GM12878 (cell line): ENCODE data around the gene TRIM41. TPM values are rescaled to one million over a fixed set of nuclear protein-coding genes. Genes with fewer than 3 reads are reported as not detected.

ENCODE experiments used
- ATAC-seq: fragments of 200-7000 bp; cut with Tn5 transposase; 3 replicates; pipeline ENCODE4 v1.9.1; 2020; ENCODE audit warnings: mild to moderate bottlenecking, moderate library complexity
- BruUV-seq: library from RNA; stranded (reverse); fragments of 400-500 nt; replicated peaks from 2 replicates; lab custom pipeline; 2021; lab: Mats Ljungman, UMichigan
- CTCF ChIA-PET: fragments of 300-600 bp; sonication (Branson Sonifier 250); formaldehyde crosslinking; extraction: SDS; loops from one replicate; lab custom pipeline; 2021; ENCODE audit warnings: inconsistent platforms; lab: Yijun Ruan, JAX
- POLR2A ChIA-PET: fragments of 350-600 bp; formaldehyde crosslinking; extraction: SDS; loops from one replicate; lab custom pipeline; 2021; ENCODE audit warnings: inconsistent platforms; lab: Charles Lee
- RAD21 ChIA-PET: fragments of 300-600 bp; sonication (Branson Sonifier 250); formaldehyde crosslinking; loops from one replicate; lab custom pipeline; 2023; ENCODE audit warnings: antibody characterized with exemption; ENCODE audit not compliant: unreplicated experiment; lab: Charles Lee
- SMC1A ChIA-PET: fragments of 300-600 bp; sonication (Branson Sonifier 250); formaldehyde crosslinking; loops from one replicate; lab custom pipeline; 2023; ENCODE audit not compliant: unreplicated experiment, uncharacterized antibody; lab: Charles Lee
- DNase-seq: peaks from one replicate; pipeline ENCODE4 v3.0.0-alpha.2; 2011; ENCODE audit warnings: low read depth, low spot score
- FAIRE-seq: peaks from 3 replicates; lab custom pipeline; 2011; peaks lifted over from hg19 to GRCh38; lab: Jason Lieb, UNC
- H2AFZ ChIP-seq: 2 replicates; pipeline ENCODE4 v1.6.0; 2011; ENCODE audit warnings: low read depth, low read length, control low read depth; ENCODE audit not compliant: control insufficient read depth
- H3K27ac ChIP-seq: 2 replicates; pipeline ENCODE4 v1.5.1; 2011; ENCODE audit warnings: control low read depth; ENCODE audit not compliant: control insufficient read depth, insufficient read depth
- H3K27me3 ChIP-seq, 2 experiments: replicated peaks in 1 of 2; 2 replicates each; pipeline versions ENCODE4 v1.6.0 to v1.6.1; 2011; ENCODE audit warnings: low read length in 1 of 2; ENCODE audit not compliant: control insufficient read depth in 2 of 2, insufficient read depth in 2 of 2
- H3K36me3 ChIP-seq, 2 experiments: 2 replicates each; pipeline ENCODE4 v1.5.1; 2011; ENCODE audit warnings: low read length in 1 of 2; ENCODE audit not compliant: control insufficient read depth in 2 of 2, insufficient read depth in 2 of 2
- H3K4me1 ChIP-seq: 2 replicates; pipeline ENCODE4 v1.6.1; 2011; ENCODE audit warnings: mild to moderate bottlenecking, low read length, moderate library complexity, mixed read lengths; ENCODE audit not compliant: control insufficient read depth, insufficient read depth
- H3K4me2 ChIP-seq: 2 replicates; pipeline ENCODE4 v1.6.0; 2011; ENCODE audit warnings: control low read depth; ENCODE audit not compliant: control insufficient read depth, insufficient read depth
- H3K4me3 ChIP-seq: fragments of 200-600 bp; sonication (generic); 2 replicates; pipeline ENCODE4 v1.5.1; 2016
- H3K79me2 ChIP-seq: 2 replicates; pipeline ENCODE4 v1.6.0; 2011; ENCODE audit warnings: low read length; ENCODE audit not compliant: control insufficient read depth, insufficient read depth
- H3K9ac ChIP-seq: 2 replicates; pipeline ENCODE4 v1.8.0; 2011; ENCODE audit warnings: low read length, control low read depth, mixed read lengths; ENCODE audit not compliant: control insufficient read depth, insufficient read depth
- H3K9me3 ChIP-seq: replicated peaks from 3 replicates; pipeline ENCODE4 v1.5.1; 2011; ENCODE audit warnings: mild to moderate bottlenecking, low read length; ENCODE audit not compliant: control insufficient read depth, insufficient read depth
- H4K20me1 ChIP-seq: 2 replicates; pipeline ENCODE4 v1.6.0; 2011; ENCODE audit not compliant: control insufficient read depth, insufficient read depth
- BRCA1 ChIP-seq: IDR thresholded peaks from 2 replicates; pipeline ENCODE4 v1.6.1; 2011; ENCODE audit warnings: low read depth, low read length, improper control_type of control experiment
- E2F4 ChIP-seq: IDR thresholded peaks from 2 replicates; pipeline ENCODE4 v1.6.1; 2012; ENCODE audit warnings: low read depth, low read length, improper control_type of control experiment
- EGR1 ChIP-seq, 2 experiments: IDR thresholded peaks; 1 replicate in 1 of 2; 2 replicates in 1 of 2; pipeline ENCODE4 v1.6.1; 2011 to 2012; ENCODE audit warnings: low read depth in 2 of 2, low read length in 2 of 2, borderline replicate concordance in 1 of 2, mild to moderate bottlenecking in 1 of 2, moderate library complexity in 1 of 2
- ESRRA ChIP-seq: IDR thresholded peaks from 2 replicates; pipeline ENCODE4 v1.6.1; 2012; ENCODE audit warnings: mild to moderate bottlenecking, low read length, improper control_type of control experiment
- FOS ChIP-seq: IDR thresholded peaks from 3 replicates; pipeline ENCODE4 v1.6.1; 2011; ENCODE audit warnings: borderline replicate concordance; ENCODE audit not compliant: insufficient read length; ENCODE audit errors: extremely low read depth
- NFYB ChIP-seq: IDR thresholded peaks from 2 replicates; pipeline ENCODE4 v1.6.1; 2011; ENCODE audit warnings: low read depth, mild to moderate bottlenecking, low read length, improper control_type of control experiment, moderate library complexity; ENCODE audit not compliant: insufficient read depth
- POLR2A ChIP-seq: IDR thresholded peaks from 2 replicates; pipeline ENCODE4 v1.6.1; 2011; ENCODE audit warnings: low read depth, mild to moderate bottlenecking, low read length
- SMAD5 ChIP-seq: IDR thresholded peaks from 2 replicates; pipeline ENCODE4 v1.6.1; 2016; ENCODE audit warnings: antibody characterized with exemption, low read depth
- SMARCA5 ChIP-seq: fragments of 450-650 bp; IDR thresholded peaks from 2 replicates; pipeline ENCODE4 v1.6.1; 2017; ENCODE audit warnings: mild to moderate bottlenecking
- SREBF2 ChIP-seq: IDR thresholded peaks from 2 replicates; pipeline ENCODE4 v1.6.1; 2012; ENCODE audit warnings: mild to moderate bottlenecking, low read length
- STAT3 ChIP-seq: IDR thresholded peaks from 2 replicates; pipeline ENCODE4 v1.6.1; 2011; ENCODE audit warnings: low read depth, low read length, improper control_type of control experiment
- WRNIP1 ChIP-seq: IDR thresholded peaks from 2 replicates; pipeline ENCODE4 v1.6.1; 2011; ENCODE audit warnings: low read depth, low read length, improper control_type of control experiment, borderline replicate concordance
- ZBTB33 ChIP-seq: fragments of 450-650 bp; IDR thresholded peaks from 2 replicates; pipeline ENCODE4 v1.6.1; 2017; ENCODE audit warnings: mild to moderate bottlenecking
- ZBTB4 ChIP-seq: fragments of 450-650 bp; formaldehyde crosslinking; IDR thresholded peaks from 2 replicates; pipeline ENCODE4 v1.4.0; 2022; ENCODE audit warnings: mild to moderate bottlenecking, moderate library complexity
- ZNF217 ChIP-seq: fragments of 450-650 bp; IDR thresholded peaks from 2 replicates; pipeline ENCODE4 v1.6.1; 2017; ENCODE audit warnings: antibody characterized with exemption, mild to moderate bottlenecking
- ZNF622 ChIP-seq: fragments of 450-650 bp; IDR thresholded peaks from 2 replicates; pipeline ENCODE4 v1.6.1; 2017; ENCODE audit warnings: mild to moderate bottlenecking, inconsistent platforms
- WGBS: methylation state at CpG from one replicate; pipeline ENCODE4 v1.1.6; 2016; ENCODE audit warnings: low lambda C conversion rate; ENCODE audit not compliant: insufficient replicate concordance, insufficient coverage; ENCODE audit errors: missing lambda C conversion rate; 5-methylcytosine and 5-hydroxymethylcytosine counted together
- in situ Hi-C: fragments of 300-500 bp; cut with MboI; formaldehyde crosslinking; loops from 9 replicates; pipeline ENCODE4 v1.14.3; 2018; ENCODE audit warnings: mixed read lengths
- intact Hi-C: fragments of 100-400 bp; cut with micrococcal nuclease; formaldehyde crosslinking; loops from one replicate; pipeline ENCODE4 v1.14.2; 2022; ENCODE audit not compliant: unreplicated experiment
- polyA plus RNA-seq, 11 experiments: library from polyadenylated mRNA; depleted of rRNA in 4 of 11; unstranded in 6 of 11; stranded (reverse) in 5 of 11; fragments of >200 nt; fragmentation: Nextera tagmentation in 4 of 11; fragmentation: Illumina TruSeq in 1 of 11; extraction: Ambion mirVana in 4 of 11; extraction: Trizol in 1 of 11; gene quantifications; 1 replicate in 1 of 11; 2 replicates in 10 of 11; pipeline versions ENCODE4 v1.2.1 to v1.2.3, GENCODE V29; 2011 to 2016; ENCODE audit warnings: inconsistent platforms in 2 of 11, missing spikeins in 2 of 11, low read depth in 1 of 11
- total RNA-seq, 4 experiments: library from RNA; depleted of rRNA in 3 of 4; stranded (reverse); fragments of >200 nt in 3 of 4; fragmentation: Illumina TruSeq in 1 of 4; extraction: Trizol in 1 of 4; gene quantifications; 2 replicates each; pipeline versions ENCODE4 v1.2.1 to v1.2.3, GENCODE V29; 2013 to 2021

Gene TRIM41
- total and polyA plus RNA-seq, 10 of the 15 experiments (the other 5 are each of a cell fraction or from before 2014, with no cell fraction given), result 1.0 to 28.9 (median 10.6) TPM

- TF ChIP-seq NFYB, result no peak
- no peak for TF ChIP-seq SREBF2
- TF ChIP-seq STAT3, result no peak
Observed at GRCh38 chr5:181218795-181219124, 4.3 kb upstream of the TRIM41 start (continued).

GRCh38 chr5:181219262-181220177, 3.6 kb upstream of the TRIM41 start:
- DNase-seq (no peak), FAIRE-seq (no peak), ATAC-seq (no peak)
- Histone ChIP-seq H3K27me3 (no peaks in the 10 kb centered on the region), H3K79me2 (peaks cover 7% of the 10 kb centered on the region), H3K9me3 (no peaks in the 10 kb centered on the region), H3K4me1 (peaks cover 10% of the 10 kb centered on the region), H3K36me3 (no peaks in the 10 kb centered on the region), H2AFZ (no peak overlapping the region), H3K27ac (no peak overlapping the region), H4K20me1 (no peaks in the 10 kb centered on the region), H3K4me2 (no peak overlapping the region), H3K4me3 (no peak overlapping the region), H3K9ac (no peak overlapping the region)
- RAD21 ChIA-PET, result no interaction called here
- POLR2A ChIA-PET, result interaction anchor here (1.4 kb wide), 1 partner anchor 12 kb away, joined by 8 read pairs; no protein-coding TSS in a partner anchor
- intact Hi-C loops (no loop called here), in situ Hi-C loops (no loop called here)
- 96% methylated on average over 49 of the region's 49 CpGs for WGBS
- TF ChIP-seq SMAD5 (no peak), EGR1 (IDR thresholded peaks at IDR 0.05; ENCODE audit: borderline replicate concordance in 1 of 2, low read depth in 2 of 2, low read length in 2 of 2) (no peak), POLR2A (no peak), WRNIP1 (no peak), FOS (no peak), ESRRA (no peak), ZNF622 (no peak), ZBTB4 (no peak), ZBTB33 (no peak), ZNF217 (no peak), E2F4 (no peak), BRCA1 (no peak), SMARCA5 (no peak)
- CTCF ChIA-PET, result interaction anchor here (1.2 kb wide), 1 partner anchor 12 kb away, joined by 6 read pairs; no protein-coding TSS in a partner anchor
- no TSS peak for BruUV-seq
- SMC1A ChIA-PET, result interaction anchor here (1.2 kb wide), 1 partner anchor 31 kb away, joined by 3 read pairs; no protein-coding TSS in a partner anchor
